SK-N-MC (cell line): ENCODE measurements around the gene DOCK10.

ENCODE experiments used
- DNase-seq: peaks from one replicate; pipeline ENCODE4 v3.0.0-alpha.2; 2011; ENCODE audit warnings: low read depth, low spot score
- H3K27ac ChIP-seq: fragments of 200-600 bp; sonication (generic); 2 replicates; pipeline ENCODE4 v1.5.1; 2016; ENCODE audit warnings: mixed run types
- H3K36me3 ChIP-seq: fragments of 200-600 bp; sonication (generic); 2 replicates; pipeline ENCODE4 v1.6.1; 2017; ENCODE audit warnings: antibody characterized with exemption, low read length, mixed read lengths; ENCODE audit not compliant: insufficient read depth
- H3K4me3 ChIP-seq: fragments of 200-600 bp; sonication (generic); 2 replicates; pipeline ENCODE4 v1.5.1; 2016
- H3K9ac ChIP-seq: fragments of 200-600 bp; sonication (generic); 2 replicates; pipeline ENCODE4 v1.8.0; 2017; ENCODE audit warnings: mixed run types, mixed read lengths; ENCODE audit not compliant: insufficient read length
- H3K9me3 ChIP-seq: fragments of 200-600 bp; sonication (generic); 2 replicates; pipeline ENCODE4 v1.6.1; 2017; ENCODE audit warnings: low read depth, mild to moderate bottlenecking, antibody characterized with exemption, low read length, moderate library complexity, mixed read lengths
- EZH2 ChIP-seq: fragments of 200-600 bp; sonication (generic); IDR thresholded peaks from one replicate; pipeline ENCODE4 v1.6.1; 2017; ENCODE audit warnings: antibody characterized with exemption
- FOXP2 ChIP-seq: optimal IDR thresholded peaks from 2 replicates; pipeline ENCODE3; 2011; ENCODE audit warnings: mild to moderate bottlenecking, moderate library complexity; ENCODE audit not compliant: insufficient read depth; ENCODE audit errors: extremely low read length, control extremely low read depth
- POLR2AphosphoS5 ChIP-seq: IDR thresholded peaks from 2 replicates; pipeline ENCODE4 v1.6.1; 2012; ENCODE audit warnings: mild to moderate bottlenecking, low read depth, low read length, borderline replicate concordance

The DOCK10 gene

DNA sequence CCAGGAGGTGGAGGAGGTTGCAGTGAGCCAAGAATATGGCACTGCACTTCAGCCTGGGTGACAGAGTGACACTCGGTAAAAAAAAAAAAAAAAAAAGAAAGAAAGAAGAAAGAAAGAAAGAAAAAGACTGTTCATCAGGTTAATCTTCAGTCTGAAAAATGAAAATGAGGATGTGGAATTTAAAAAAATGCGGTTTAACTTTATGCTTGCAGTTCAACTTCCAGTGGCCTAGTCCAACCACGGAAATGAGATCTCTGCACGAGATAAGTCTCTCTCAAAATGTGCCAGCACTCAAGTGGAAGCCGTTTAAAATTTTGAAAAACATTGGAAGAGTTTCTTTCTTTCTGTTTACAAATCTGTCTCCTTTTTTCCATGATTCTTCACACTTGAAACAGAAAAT lies 112.1 kb downstream of the DOCK10 start:
- no peak overlapping the region for H3K9ac ChIP-seq
- H3K4me3 ChIP-seq, result no peak overlapping the region
- DNase-seq, result no peak
- H3K9me3 ChIP-seq, result no peaks in the 10 kb centered on the region
- no peaks in the 10 kb centered on the region for H3K36me3 ChIP-seq
- no peak overlapping the region for H3K27ac ChIP-seq
- TF ChIP-seq FOXP2 (no peak), POLR2AphosphoS5 (no peak), EZH2 (no peak)

GRCh38 chr2:224929512-224929911 lies 112.8 kb downstream of the DOCK10 start:
- H3K36me3 ChIP-seq, result no peaks in the 10 kb centered on the region
- no peak overlapping the region for H3K9ac ChIP-seq
- TF ChIP-seq FOXP2 (no peak), POLR2AphosphoS5 (no peak), EZH2 (no peak)
- H3K4me3 ChIP-seq, result no peak overlapping the region
- H3K27ac ChIP-seq, result no peak overlapping the region
- H3K9me3 ChIP-seq, result no peaks in the 10 kb centered on the region
- no peak for DNase-seq

DNA sequence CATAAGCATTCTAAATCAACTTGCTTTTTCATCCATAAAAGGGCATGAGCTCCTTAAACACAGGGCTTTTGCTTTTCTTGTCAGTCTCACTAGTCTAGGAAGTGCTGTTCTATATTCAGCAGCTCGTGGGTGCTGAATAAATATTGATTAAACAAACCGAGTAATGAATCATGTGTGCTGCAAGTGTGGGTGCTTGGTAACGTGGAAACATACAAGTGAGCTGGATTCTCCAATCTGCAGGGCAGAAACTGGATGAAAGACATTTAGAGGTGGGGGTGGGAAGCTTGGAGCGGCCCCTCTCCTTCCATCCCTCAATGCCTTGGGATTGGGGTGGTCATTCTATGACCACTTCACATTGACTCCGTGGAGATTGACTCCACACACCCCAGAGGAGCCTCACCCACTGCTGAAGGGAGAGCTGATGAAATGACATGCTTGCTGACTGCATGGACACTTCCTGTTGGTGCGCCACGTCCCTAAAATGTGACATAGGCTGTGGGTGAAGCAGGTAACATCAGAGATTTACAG lies 114.6 kb downstream of the DOCK10 start:
- H3K36me3 ChIP-seq, result no peaks in the 10 kb centered on the region
- H3K9me3 ChIP-seq, result no peaks in the 10 kb centered on the region
- H3K4me3 ChIP-seq, result no peak overlapping the region
- no peak overlapping the region for H3K27ac ChIP-seq
- DNase-seq, result no peak
- TF ChIP-seq POLR2AphosphoS5 (no peak), EZH2 (no peak), FOXP2 (no peak)
- H3K9ac ChIP-seq, result no peak overlapping the region

- Histone ChIP-seq H3K9ac (no peak overlapping the region), H3K9me3 (no peaks in the 10 kb centered on the region), H3K27ac (no peak overlapping the region), H3K4me3 (no peak overlapping the region), H3K36me3 (no peaks in the 10 kb centered on the region)
- no peak for TF ChIP-seq EZH2
- TF ChIP-seq FOXP2, result no peak
- TF ChIP-seq POLR2AphosphoS5, result no peak
- DNase-seq, result no peak
These were observed 115.3 kb downstream of the DOCK10 start for GRCh38 chr2:224927011-224927410.

DNA sequence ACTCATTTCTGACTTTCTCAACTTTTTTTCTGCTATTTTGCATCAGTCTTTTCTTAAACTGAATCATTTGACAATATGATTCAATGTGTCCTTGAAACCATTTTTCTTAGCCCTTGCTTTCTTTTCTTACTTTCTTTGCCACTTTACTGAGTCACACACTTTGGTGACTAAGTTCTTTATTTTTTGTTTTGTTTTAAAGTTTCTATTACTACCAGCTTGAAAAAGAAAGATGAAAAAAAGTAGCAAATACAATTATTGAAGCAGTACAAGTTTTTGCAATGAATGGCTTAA lies 116.5 kb downstream of the DOCK10 start:
- H3K4me3 ChIP-seq, result no peak overlapping the region
- TF ChIP-seq EZH2 (no peak), POLR2AphosphoS5 (no peak), FOXP2 (no peak)
- H3K36me3 ChIP-seq, result no peaks in the 10 kb centered on the region
- no peak overlapping the region for H3K27ac ChIP-seq
- no peaks in the 10 kb centered on the region for H3K9me3 ChIP-seq
- H3K9ac ChIP-seq, result no peak overlapping the region
- DNase-seq, result no peak

DNA sequence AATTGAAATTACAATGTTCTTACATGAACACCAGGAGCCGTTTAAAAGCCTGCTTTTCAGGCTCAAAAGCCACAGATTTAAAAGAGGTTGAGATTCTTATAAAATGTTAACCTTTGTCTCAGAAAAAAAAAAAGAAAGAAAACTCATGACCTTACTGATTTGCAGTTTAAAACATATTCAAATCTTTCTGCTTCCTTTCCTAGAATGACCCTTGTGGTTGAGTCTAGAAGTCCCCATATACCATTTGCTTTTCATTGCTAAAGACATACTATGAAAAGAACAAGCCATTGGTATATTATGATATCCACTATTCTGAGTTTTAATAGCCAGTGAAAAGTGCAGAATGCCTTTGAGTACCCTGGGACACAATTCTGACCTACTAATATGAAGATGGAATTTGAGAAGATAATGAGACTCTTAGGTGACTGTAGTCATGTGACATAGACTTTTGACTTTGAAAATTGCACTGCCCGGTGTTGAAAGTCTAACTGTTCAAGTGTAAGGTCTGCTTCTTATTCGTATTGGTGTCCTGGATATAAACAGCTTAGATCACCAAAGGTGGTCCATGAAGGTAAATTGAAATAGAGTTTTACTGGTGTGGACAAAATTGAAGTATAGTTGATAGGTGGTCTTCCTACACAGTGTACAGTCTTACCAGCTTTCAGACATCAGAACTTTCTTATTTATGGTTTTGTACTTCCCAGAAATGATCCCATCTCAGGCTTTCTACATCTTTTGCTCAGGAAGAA lies 117.0 kb downstream of the DOCK10 start:
- H3K36me3 ChIP-seq, result no peaks in the 10 kb centered on the region
- H3K27ac ChIP-seq, result no peak overlapping the region
- no peaks in the 10 kb centered on the region for H3K9me3 ChIP-seq
- DNase-seq, result no peak
- no peak for TF ChIP-seq EZH2
- H3K9ac ChIP-seq, result no peak overlapping the region
- H3K4me3 ChIP-seq, result no peak overlapping the region

GRCh38 chr2:224924631-224925030 lies 117.6 kb downstream of the DOCK10 start:
- no peak for TF ChIP-seq POLR2AphosphoS5
- TF ChIP-seq EZH2, result no peak
- no peak for TF ChIP-seq FOXP2
- Histone ChIP-seq H3K27ac (no peak overlapping the region), H3K9me3 (no peaks in the 10 kb centered on the region), H3K9ac (no peak overlapping the region), H3K4me3 (no peak overlapping the region), H3K36me3 (no peaks in the 10 kb centered on the region)
- DNase-seq, result no peak

GRCh38 chr2:224922142-224922727 lies 120.0 kb downstream of the DOCK10 start:
- Histone ChIP-seq H3K36me3 (no peaks in the 10 kb centered on the region), H3K9ac (no peak overlapping the region), H3K4me3 (no peak overlapping the region), H3K9me3 (no peaks in the 10 kb centered on the region), H3K27ac (no peak overlapping the region)
- TF ChIP-seq FOXP2 (no peak), EZH2 (no peak), POLR2AphosphoS5 (no peak)
- DNase-seq, result no peak
